Sigmoid colon (tissue), 7 donors: ENCODE data around the gene NRXN3. TPM values are rescaled to one million over a fixed set of nuclear protein-coding genes. Genes with fewer than 3 reads are reported as not detected.

Source experiments
- DNase-seq: peaks from one replicate; pipeline ENCODE4 v3.0.0-alpha.2; 2019
- H3K27ac ChIP-seq, 4 donors: fragments of 200-600 bp; sonication (generic); one replicate each; pipeline ENCODE4 v1.5.1; 2016 to 2019; ENCODE audit warnings: mild to moderate bottlenecking in 1 of 4
- H3K27me3 ChIP-seq, 3 donors: fragments of 200-600 bp; sonication (generic); one replicate each; pipeline ENCODE4 v1.5.1; 2019; ENCODE audit warnings: mild to moderate bottlenecking in 1 of 3
- H3K36me3 ChIP-seq, 4 donors: fragments of 200-600 bp; sonication (generic); one replicate each; pipeline ENCODE4 v1.5.1; 2016 to 2019
- H3K4me1 ChIP-seq, 4 donors: fragments of 200-600 bp; sonication (generic); one replicate each; pipeline ENCODE4 v1.5.1; 2017 to 2019
- H3K4me3 ChIP-seq, 4 donors: fragments of 200-600 bp; sonication (generic); one replicate each; pipeline ENCODE4 v1.5.1; 2017 to 2019; ENCODE audit warnings: mild to moderate bottlenecking in 2 of 4, moderate library complexity in 1 of 4
- H3K9me3 ChIP-seq, 4 donors: fragments of 200-600 bp in 3 of 4; sonication (generic) in 3 of 4; one replicate each; pipeline versions ENCODE4 v1.5.1 to v1.6.1; 2013 to 2019
- CTCF ChIP-seq, 4 experiments: fragments of 450-650 bp in 3 of 4; fragments of 200-600 bp in 1 of 4; IDR thresholded peaks; one replicate each; pipeline ENCODE4 v1.5.1; 2016 to 2019; ENCODE audit warnings: antibody characterized with exemption in 4 of 4, mild to moderate bottlenecking in 3 of 4, moderate library complexity in 2 of 4
- EP300 ChIP-seq, 4 donors: sonication (generic); formaldehyde crosslinking; IDR thresholded peaks; one replicate each; pipeline ENCODE4 v1.6.1; 2017; ENCODE audit warnings: antibody characterized with exemption in 4 of 4
- POLR2A ChIP-seq, 2 donors: fragments of 450-650 bp; IDR thresholded peaks; one replicate each; pipeline ENCODE4 v1.6.1; 2016; ENCODE audit warnings: antibody characterized with exemption in 2 of 2, mild to moderate bottlenecking in 2 of 2, moderate library complexity in 2 of 2
- POLR2AphosphoS5 ChIP-seq, 4 donors: sonication (generic); formaldehyde crosslinking; IDR thresholded peaks; one replicate each; pipeline ENCODE4 v1.6.1; 2017; ENCODE audit warnings: antibody characterized with exemption in 4 of 4
- WGBS, 2 donors: extraction: QIAGEN DNeasy Blood & Tissue Kit; methylation state at CpG; one replicate each; pipeline ENCODE4 v1.1.7; 2013; 5-methylcytosine and 5-hydroxymethylcytosine counted together
- intact Hi-C: fragments of 100-400 bp; cut with DNase I; formaldehyde crosslinking; loops from one replicate; pipeline ENCODE4 v1.15.1; 2023
- polyA plus RNA-seq, 3 donors: library from polyadenylated mRNA; stranded (reverse); fragments of 200-250 nt; gene quantifications; one replicate each; pipeline ENCODE4 v1.2.3, GENCODE V29; 2013
- total RNA-seq, 4 donors: library from RNA; depleted of rRNA; stranded (reverse); fragments of >200 nt; gene quantifications; one replicate each; pipeline ENCODE4 v1.1.0, GENCODE V29; 2016
- donor health status: healthy with polysubstance abuse.
- donor health status: Bipolar disorder and iron deficiency.
- donor health status: healthy.

The NRXN3 gene
- total and polyA plus RNA-seq, 7 donors = 0.23 to 46.3 (median 23.2) TPM

- Histone ChIP-seq H3K9me3 (no peaks in the 10 kb centered on the region), H3K4me3 (no peak overlapping the region), H3K4me1 (peaks cover 0 to 14% (median 0%) of the 10 kb centered on the region in 4 donors), H3K36me3 (no peaks in the 10 kb centered on the region), H3K27me3 (no peaks in the 10 kb centered on the region), H3K27ac (no peak overlapping the region)
- no peak for DNase-seq
- TF ChIP-seq POLR2AphosphoS5 (IDR thresholded peaks at IDR 0.05) = no peak
- no peak for TF ChIP-seq POLR2A (IDR thresholded peaks at IDR 0.05)
- no peak for TF ChIP-seq CTCF (IDR thresholded peaks at IDR 0.05)
- TF ChIP-seq EP300 (IDR thresholded peaks at IDR 0.05) = no peak
- intact Hi-C loops = no loop called here
These were observed 1008.5 kb downstream of the NRXN3 start for GRCh38 chr14:79178719-79179118.

DNA sequence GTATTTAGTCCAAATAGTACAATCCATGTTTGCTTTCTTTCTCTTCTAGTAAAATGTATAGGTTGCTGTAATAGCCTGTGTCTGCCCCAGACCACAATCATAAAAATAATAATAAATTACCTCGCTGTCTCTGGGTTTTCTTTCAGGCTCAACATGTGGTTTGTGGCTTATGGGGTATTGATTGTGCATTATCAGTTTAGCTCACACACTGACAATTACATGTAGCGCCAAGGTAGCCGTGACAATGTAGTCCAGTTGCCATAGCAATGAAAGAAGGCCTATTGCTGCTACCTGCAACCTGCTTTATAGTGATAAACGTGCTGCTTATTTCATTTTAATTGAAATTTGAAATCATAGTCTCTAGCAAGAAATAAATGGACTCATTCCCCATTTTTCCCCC is 1009.8 kb downstream of the NRXN3 start:
- WGBS, 2 donors = 77 to 83% methylated on average over 4 of the region's 4 CpGs

GRCh38 chr14:79180656-79181055 is 1010.5 kb downstream of the NRXN3 start:
- no peaks in the 10 kb centered on the region for H3K27me3 ChIP-seq
- peaks cover 0 to 8% (median 0%) of the 10 kb centered on the region in 4 donors for H3K4me1 ChIP-seq
- intact Hi-C loops = no loop called here
- H3K27ac ChIP-seq = no peak overlapping the region
- no peak overlapping the region for H3K4me3 ChIP-seq
- 89 to 92% methylated on average over 4 of the region's 4 CpGs for WGBS, 2 donors
- DNase-seq = no peak
- no peaks in the 10 kb centered on the region for H3K36me3 ChIP-seq
- no peaks in the 10 kb centered on the region for H3K9me3 ChIP-seq
- TF ChIP-seq EP300 (IDR thresholded peaks at IDR 0.05) (no peak), POLR2A (IDR thresholded peaks at IDR 0.05) (no peak)

More for the DNA sequence above, 1009.8 kb downstream of the NRXN3 start:
- TF ChIP-seq POLR2A (IDR thresholded peaks at IDR 0.05) (no peak), CTCF (IDR thresholded peaks at IDR 0.05) (no peak), EP300 (IDR thresholded peaks at IDR 0.05) (no peak), POLR2AphosphoS5 (IDR thresholded peaks at IDR 0.05) (no peak)
- no peak overlapping the region for H3K4me3 ChIP-seq
- H3K4me1 ChIP-seq = peaks cover 0 to 14% (median 0%) of the 10 kb centered on the region in 4 donors
- no peaks in the 10 kb centered on the region for H3K9me3 ChIP-seq
- intact Hi-C loops = no loop called here
- no peaks in the 10 kb centered on the region for H3K27me3 ChIP-seq
- no peak for DNase-seq
- no peaks in the 10 kb centered on the region for H3K36me3 ChIP-seq
- no peak overlapping the region for H3K27ac ChIP-seq

DNA sequence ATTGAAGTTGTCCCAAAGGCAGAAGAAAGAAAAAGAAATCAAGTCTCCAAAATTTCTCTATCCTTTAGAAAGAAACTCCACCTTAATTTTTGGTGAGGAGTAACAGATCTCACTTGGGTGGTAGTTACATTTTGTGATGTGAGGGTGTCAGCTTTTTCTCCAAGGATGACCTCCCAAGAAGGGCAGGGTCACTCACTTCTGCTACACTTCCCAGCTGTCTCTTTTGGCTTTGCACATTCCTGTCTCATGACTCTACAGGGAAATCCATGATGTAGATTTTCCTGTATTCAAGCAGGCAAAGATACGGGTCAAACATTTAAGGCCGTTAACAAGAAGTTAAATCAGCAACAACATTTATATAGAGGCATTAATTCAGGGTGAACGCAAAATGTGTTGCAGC is 1016.4 kb downstream of the NRXN3 start:
- 72 to 79% methylated on average over 3 of the region's 3 CpGs for WGBS, 2 donors
- no peaks in the 10 kb centered on the region for H3K27me3 ChIP-seq
- TF ChIP-seq CTCF (IDR thresholded peaks at IDR 0.05) = no peak
- no peak for TF ChIP-seq EP300 (IDR thresholded peaks at IDR 0.05)
- no peak for TF ChIP-seq POLR2A (IDR thresholded peaks at IDR 0.05)
- no peak for TF ChIP-seq POLR2AphosphoS5 (IDR thresholded peaks at IDR 0.05)
- no peaks in the 10 kb centered on the region for H3K4me1 ChIP-seq
- no peak overlapping the region for H3K27ac ChIP-seq
- H3K36me3 ChIP-seq = no peaks in the 10 kb centered on the region
- no peak overlapping the region for H3K4me3 ChIP-seq
- no peaks in the 10 kb centered on the region for H3K9me3 ChIP-seq
- intact Hi-C loops = no loop called here
- DNase-seq = no peak

DNA sequence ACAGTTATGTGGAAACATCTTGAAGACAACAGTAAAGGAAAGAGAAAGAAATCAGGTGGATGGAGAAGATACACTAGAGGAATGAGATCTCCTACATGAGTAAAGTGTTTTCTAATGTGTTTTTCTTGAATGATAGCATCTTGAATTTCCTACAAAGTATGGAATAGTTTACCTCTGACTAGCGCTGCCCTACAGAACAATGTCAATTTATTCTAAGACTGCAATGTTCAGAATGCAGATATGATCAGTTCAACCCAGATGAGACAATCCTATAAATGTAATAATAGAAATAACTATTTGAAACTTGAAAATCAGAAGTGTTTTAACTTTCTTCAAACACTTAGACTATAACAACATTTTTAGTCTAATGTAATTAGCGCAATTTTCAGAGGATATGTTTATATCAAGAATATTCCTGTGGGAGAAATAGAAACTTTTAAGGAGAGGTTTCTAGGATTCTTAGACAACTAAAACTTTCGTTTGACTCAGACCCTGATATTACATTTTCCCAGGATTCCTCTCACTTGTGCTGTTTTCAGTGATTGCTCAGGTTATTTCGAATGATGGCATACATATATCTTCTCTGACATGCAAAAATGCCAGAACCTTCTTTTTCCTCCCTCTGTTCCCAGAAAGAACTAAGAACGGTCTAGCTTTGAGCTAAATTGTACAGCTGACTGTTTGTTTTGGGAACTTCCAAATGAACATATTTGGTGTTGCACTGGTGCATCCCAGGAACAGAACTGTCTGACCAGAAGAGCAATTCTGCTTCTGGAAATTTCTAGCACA is 1023.7 kb downstream of the NRXN3 start:
- intact Hi-C loops = no loop called here
- WGBS, 2 donors = 79 to 80% methylated on average over 5 of the region's 5 CpGs
- no peaks in the 10 kb centered on the region for H3K27me3 ChIP-seq
- H3K9me3 ChIP-seq = no peaks in the 10 kb centered on the region
- no peaks in the 10 kb centered on the region for H3K4me1 ChIP-seq
- no peaks in the 10 kb centered on the region for H3K36me3 ChIP-seq
- H3K27ac ChIP-seq = no peak overlapping the region
- H3K4me3 ChIP-seq = no peak overlapping the region
- no peak for DNase-seq
- TF ChIP-seq POLR2A (IDR thresholded peaks at IDR 0.05) = no peak
- no peak for TF ChIP-seq CTCF (IDR thresholded peaks at IDR 0.05)
- TF ChIP-seq EP300 (IDR thresholded peaks at IDR 0.05) = no peak
- no peak for TF ChIP-seq POLR2AphosphoS5 (IDR thresholded peaks at IDR 0.05)
